Measurements from ENCODE around the gene ECHS1.

The ECHS1 gene

DNA sequence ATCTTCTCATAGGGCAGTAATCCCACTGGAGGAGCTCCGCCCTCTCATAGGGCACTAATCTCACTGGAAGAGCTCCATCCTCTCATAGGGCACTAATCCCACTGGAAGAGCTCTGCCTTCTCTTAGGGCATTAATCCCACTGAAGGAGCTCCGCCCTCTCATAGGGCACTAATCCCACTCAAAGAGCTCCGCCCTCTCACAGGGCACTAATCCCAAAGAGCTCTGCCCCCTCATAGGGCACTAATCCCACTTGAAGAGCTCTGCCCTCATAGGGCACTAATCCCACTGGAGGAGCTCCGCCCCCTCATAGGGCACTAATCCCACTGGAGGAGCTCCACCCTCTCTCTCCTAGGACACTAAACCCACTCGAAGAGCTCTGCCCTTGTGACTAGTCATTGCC lies 11.9 kb downstream of the ECHS1 start:
- no peak for TF ChIP-seq CTCF (IDR thresholded peaks at IDR 0.05)
- Histone ChIP-seq H3K27ac (no peak overlapping the region), H3K4me3 (no peak overlapping the region)
- DNase-seq (ENCODE audit: low spot score) = no peak

DNA sequence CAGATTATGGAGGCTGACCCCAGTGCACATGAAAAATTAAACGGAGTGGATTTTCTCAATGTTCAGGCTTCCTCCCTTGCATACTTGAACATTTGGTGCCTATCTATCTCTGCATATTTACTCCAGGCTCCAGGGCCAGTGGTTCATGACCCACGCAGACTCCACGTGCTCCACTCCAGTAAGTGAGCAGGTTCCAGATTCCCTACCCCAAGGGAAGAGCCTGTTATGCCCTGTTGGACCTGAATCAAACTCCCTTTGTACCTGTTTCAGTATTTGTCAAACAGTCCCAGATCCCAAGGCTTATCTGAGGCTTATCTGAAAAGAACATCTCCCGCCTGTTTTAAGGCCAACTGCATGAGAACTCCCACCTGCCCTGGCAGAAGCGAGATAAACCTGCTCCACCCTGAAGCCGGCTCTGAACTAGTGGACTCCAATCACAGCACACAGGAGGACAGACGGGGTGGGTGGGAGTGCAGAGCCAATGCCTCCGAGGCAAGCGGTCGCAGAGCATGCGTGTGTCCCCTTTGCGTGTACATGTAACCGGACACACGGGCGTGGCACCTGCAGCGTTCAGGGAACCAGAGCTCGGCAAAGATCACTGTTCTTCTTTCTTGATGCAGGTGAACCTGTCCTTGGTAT lies 13.1 kb downstream of the ECHS1 start:
- Histone ChIP-seq H3K27ac (no peak overlapping the region), H3K4me3 (no peak overlapping the region)
- DNase-seq (ENCODE audit: low spot score) = no peak
- no peak for TF ChIP-seq CTCF (IDR thresholded peaks at IDR 0.05)

GRCh38 chr10:133359554-133359971 lies 13.6 kb downstream of the ECHS1 start:
- no peak overlapping the region for H3K27ac ChIP-seq
- no peak for DNase-seq (ENCODE audit: low spot score)
- no peak overlapping the region for H3K4me3 ChIP-seq
- no peak for TF ChIP-seq CTCF (IDR thresholded peaks at IDR 0.05)

DNA sequence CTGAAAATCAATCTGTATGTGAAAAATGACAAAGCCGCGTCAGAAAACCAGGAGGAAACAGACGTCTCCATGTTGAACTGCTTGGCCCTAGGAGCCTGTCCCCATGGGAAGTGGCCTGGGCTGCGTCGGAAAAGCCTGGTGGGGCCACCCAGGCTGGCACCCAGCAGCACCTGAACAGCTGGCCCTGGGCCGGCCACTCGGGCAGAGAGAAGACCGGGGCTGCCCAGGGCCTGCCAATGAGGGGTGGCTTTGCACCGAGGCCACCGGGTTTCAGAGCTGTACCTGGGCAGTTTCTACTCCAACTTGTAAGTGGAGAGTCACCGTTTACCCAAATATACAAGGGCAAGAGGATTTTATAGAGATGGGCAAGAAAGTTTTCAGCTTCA lies 14.2 kb downstream of the ECHS1 start:
- DNase-seq (ENCODE audit: low spot score) = no peak
- Histone ChIP-seq H3K27ac (no peak overlapping the region), H3K4me3 (no peak overlapping the region)
- no peak for TF ChIP-seq CTCF (IDR thresholded peaks at IDR 0.05)

- no peak for TF ChIP-seq CTCF (IDR thresholded peaks at IDR 0.05)
- Histone ChIP-seq H3K27ac (peak overlapping the region in 1 of 2 donors; percentile 82), H3K4me3 (peak overlapping the region; percentile 85)
These were observed 14.8 kb downstream of the ECHS1 start for GRCh38 chr10:133358162-133358924.

GRCh38 chr10:133357285-133358161 lies 15.6 kb downstream of the ECHS1 start, which contains the start of gene FUOM:
Gene FUOM (minus strand): TSS chr10:133358019. CDS start chr10:133358007, 12 bp downstream.
- Histone ChIP-seq H3K4me3 (peak within 1 kb of the TSS; percentile 85), H3K27ac (peak within 1 kb of the TSS; percentile 50 to 82)
- TF ChIP-seq CTCF (IDR thresholded peaks at IDR 0.05) = no peak
- no peak for DNase-seq (ENCODE audit: low spot score)

More at GRCh38 chr10:133358162-133358924, 14.8 kb downstream of the ECHS1 start:
- DNase-seq (ENCODE audit: low spot score) = no peak

Data from coronary artery (tissue), 2 donors.